Stimulated activated CD4-positive, alpha-beta T cell treated with anti-CD3 and anti-CD28 coated beads, TNF-alpha, amount 100 ng/mL, for 1 hour (primary cell): ENCODE measurements around the gene FGF12.
A peak's percentile ranks its signal among the peaks of the same experiment; 100 is the strongest.

Experiments
- DNase-seq, 3 donors: peaks; one replicate each; pipeline ENCODE4 v3.0.0-alpha.2; 2020; ENCODE audit warnings: low read depth in 3 of 3, low spot score in 1 of 3

FGF12 gene

DNA sequence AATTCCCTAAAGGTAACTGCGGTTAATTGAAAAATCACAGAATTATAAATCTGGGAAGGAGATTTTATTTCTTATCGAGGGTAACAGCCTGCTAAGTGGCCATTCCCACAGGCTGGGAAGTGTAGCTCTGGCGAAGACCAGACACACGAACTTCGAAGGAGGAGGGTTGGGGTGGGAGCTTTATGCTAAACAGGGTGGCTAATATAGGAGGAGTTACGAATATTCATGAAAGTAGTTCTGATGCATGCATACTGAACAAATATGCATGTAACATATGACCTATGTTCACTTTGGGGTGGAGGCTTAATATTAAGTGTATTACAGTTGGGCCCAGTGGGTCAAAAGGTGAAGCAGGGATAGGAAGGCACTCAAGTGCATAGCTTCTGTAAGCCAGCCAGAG, 221.6 kb downstream of the FGF12 start:
- DNase-seq, result no peak

- no peak for DNase-seq
These were observed 225.9 kb downstream of the FGF12 start for GRCh38 chr3:192501401-192501800.

DNA sequence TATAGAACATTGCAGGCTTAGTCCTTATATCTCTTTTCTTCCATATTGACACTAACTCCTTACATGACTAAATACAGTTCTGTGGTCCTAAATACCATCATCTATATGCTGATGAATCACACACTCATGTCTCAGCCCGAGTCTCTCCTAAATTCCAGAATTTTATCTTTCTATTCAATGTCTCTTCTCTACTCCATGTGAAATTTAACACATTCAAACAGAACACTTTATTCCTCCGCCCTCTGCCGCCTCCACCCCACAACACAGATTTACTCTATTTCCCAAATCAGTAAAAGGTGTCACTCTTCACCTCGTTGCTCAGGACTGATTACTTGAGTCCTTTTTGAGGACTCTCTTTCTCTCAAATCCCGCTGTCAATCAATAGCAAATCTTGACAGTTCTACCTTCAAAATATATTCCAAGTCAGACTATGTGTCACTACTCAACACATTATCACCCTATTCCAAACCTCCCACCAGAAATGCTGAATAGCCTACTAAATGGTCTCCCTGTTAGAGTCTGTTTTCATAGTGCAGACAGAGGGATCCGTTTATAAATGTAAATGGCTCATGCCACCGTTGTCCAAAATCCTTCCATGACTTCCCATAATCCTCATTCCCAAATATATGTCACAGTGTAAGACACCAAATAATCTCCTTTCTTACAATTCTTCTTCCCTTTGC, 230.3 kb downstream of the FGF12 start:
- DNase-seq, result no peak

GRCh38 chr3:192494174-192494573, 233.2 kb downstream of the FGF12 start:
- no peak for DNase-seq

GRCh38 chr3:192490720-192491119, 236.6 kb downstream of the FGF12 start:
- no peak for DNase-seq

GRCh38 chr3:192489579-192489978, 237.8 kb downstream of the FGF12 start:
- no peak for DNase-seq

- no peak for DNase-seq
These were observed 240.3 kb downstream of the FGF12 start for GRCh38 chr3:192487033-192487432.

DNA sequence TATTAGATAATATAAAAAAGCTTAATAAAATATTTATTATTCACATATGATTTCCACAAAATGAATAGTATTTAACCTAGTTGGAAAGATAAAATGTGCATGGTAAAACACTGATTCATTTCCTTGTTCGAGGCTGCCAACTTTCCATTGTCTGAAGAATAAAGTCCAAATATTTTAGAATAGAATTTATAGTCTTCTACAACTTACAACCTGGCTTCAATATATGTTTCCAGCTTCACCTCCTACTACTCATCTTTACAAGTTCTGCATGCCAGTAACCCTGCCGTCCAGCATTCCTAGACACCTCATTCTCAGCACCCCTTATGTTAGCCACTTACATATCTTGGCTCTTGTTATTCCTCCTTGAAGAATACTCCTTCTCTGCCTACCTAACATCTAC, 244.5 kb downstream of the FGF12 start:
- DNase-seq, result no peak

- no peak for DNase-seq
These were observed 244.9 kb downstream of the FGF12 start for GRCh38 chr3:192482391-192482790.

GRCh38 chr3:192481638-192482037, 245.7 kb downstream of the FGF12 start:
- no peak for DNase-seq

GRCh38 chr3:192467230-192468140, 259.9 kb downstream of the FGF12 start:
- DNase-seq, result peak in 2 of 3 donors; percentile 10 to 14

DNA sequence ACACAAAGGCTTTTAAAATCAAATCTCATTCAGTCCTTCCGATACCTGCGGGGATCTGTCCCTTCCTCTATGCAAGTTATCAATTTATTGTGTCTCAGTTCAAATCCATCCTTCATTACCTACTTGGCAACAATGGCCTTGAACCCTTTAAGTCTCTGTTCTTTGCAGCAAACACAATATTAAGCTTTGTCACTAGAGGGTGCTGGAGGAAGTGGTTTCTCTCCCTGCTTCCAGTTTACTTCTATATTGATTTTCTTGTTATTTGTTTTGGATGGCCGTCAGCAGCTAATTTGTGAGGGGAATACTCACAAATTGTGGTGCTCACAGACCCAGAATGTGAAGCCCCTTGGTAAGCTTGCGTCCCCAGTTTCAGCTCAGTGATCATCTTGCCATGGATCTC, 278.3 kb downstream of the FGF12 start:
- DNase-seq, result no peak

DNA sequence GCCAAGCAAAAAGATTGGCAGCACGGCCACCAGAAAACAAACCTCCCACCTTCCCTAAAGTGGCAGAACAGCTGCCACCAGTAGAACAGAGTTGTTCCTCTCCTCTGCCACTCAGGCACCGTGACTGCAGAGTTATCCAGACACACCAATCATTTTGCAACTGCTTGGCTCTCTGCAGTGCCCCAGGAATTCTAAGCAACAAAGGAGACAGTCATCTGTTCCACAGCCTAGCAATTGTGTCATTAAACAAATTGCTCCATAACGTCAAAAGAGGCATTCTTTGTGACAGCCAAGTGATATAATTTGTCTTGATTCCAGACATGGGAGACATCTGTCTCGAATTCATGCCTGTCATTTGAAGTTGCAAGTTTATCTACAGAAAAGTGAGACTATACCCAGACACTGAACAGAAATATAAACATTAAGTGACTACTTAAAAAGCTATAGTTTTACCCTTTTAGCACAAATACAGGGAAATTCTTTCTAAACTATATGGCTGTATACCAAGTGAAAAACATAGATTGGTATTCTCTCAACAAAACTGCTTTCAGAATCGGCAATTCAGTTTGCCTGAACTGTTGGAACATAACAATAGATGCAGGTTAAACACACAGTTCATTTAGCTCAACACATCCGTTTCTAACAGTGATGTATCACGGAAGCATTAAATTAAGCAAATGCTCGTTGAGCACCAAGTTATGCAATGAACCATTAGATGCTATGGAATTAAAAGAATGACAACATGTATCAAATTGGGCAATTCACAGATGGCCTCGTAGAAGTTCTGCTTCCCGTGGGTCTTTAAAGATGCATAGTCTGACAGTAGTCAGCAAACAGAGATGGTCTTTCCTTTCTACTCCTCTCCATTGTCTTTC, 281.3 kb downstream of the FGF12 start:
- no peak for DNase-seq

GRCh38 chr3:192444791-192445106, 282.6 kb downstream of the FGF12 start:
- DNase-seq, result no peak

GRCh38 chr3:192444096-192444790, 283.1 kb downstream of the FGF12 start:
- peak in 1 of 3 donors; percentile 33 for DNase-seq

DNA sequence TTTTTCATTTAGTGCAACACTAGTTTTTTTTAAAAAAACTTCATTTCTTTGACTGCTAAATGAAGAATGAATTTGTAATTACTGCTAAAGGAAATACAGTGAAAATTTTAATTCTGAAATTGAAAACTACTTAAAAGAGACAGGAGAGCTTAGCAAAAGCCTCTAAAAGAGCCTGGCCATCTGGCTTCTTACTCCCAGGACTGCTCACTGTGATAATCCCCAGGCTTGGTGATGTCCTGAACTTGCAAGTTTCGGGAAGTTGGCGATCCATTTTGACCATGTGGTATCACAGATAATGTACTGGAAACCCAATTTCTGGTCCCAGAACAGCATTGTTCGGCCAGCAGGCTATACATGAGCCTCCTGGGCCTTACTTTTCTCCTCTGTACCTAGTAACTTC, 292.1 kb downstream of the FGF12 start:
- no peak for DNase-seq

DNA sequence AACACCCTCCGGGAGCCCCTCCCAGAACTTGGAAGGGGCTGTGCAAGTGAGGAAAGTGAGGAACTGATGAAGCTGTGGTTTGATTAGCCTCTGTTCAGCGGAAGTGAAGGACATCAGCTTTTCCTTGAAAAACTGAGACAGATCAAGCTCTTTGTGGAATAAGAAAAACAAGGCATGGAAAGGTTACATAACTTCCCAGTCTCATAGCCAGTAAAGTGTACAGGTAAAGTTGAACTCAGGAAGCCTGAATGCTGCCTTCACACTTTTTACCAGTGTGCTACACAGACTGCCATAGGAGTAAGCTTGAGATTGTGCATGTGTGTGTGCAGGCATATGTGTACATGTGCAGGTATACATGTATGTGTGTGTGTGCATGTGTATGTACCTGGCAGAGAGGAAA, 293.2 kb downstream of the FGF12 start:
- DNase-seq, result no peak

- no peak for DNase-seq
These were observed 293.6 kb downstream of the FGF12 start for GRCh38 chr3:192433704-192434103.

DNA sequence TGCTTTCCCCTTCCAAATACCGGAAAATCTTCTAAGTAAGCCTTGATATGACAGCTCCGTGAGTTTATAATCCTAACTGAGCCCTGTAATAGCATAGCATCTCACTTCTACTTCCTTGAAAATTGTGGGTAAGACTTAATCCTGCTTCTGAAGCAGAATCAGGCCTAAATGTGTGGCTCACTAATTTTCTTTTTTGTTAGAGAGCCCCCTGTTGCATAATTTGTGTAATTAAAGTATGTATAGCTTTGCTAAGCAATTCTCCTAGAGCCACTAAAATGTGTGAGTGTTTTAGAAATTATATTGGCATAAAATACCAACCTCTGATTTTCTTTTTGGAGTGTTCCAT, 304.4 kb downstream of the FGF12 start:
- no peak for DNase-seq

DNA sequence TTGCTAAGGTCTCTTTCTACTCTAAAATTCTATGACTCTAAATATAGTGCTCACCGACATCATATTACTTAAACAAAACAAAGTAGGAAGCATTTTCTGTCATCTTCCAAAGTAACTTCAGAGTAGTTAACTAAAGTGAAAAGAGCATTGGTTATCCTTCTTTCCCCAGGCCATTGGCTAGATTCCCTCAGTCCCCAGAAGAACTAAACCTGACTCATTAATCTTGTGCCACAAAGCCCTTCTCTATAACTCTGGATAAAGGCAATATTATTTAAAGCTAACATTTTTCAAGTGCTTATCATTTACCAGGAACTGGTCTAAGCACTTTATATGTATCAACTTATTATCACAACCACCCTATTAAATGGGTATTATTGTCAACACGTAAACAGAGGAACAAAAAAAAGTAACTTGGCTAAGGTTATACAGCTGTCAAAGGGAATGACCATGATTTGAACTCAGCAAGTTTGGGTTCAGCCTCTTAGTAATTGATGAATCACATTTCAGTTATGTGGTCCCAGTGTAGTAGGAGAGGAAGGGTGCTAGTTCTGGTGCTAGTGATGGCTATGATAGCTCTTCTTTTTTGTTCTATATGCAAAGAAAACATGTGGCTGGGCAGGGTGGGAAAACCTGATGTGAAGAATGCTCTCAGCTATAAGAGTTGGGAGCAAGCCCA, 304.9 kb downstream of the FGF12 start:
- no peak for DNase-seq

- DNase-seq, result no peak
These were observed 308.0 kb downstream of the FGF12 start for GRCh38 chr3:192419312-192419711.
